GM12891 (cell line): ENCODE results near the gene EML4.

Experiments used
- PAX5 ChIP-seq: IDR thresholded peaks from 2 replicates; pipeline ENCODE4 v1.6.1; 2011; ENCODE audit warnings: low read length, moderate library complexity, mild to moderate bottlenecking; ENCODE audit not compliant: insufficient read depth, severe bottlenecking
- POLR2A ChIP-seq: IDR thresholded peaks from 2 replicates; pipeline ENCODE4 v1.6.1; 2011; ENCODE audit warnings: low read depth, low read length, control low read depth
- POLR2AphosphoS5 ChIP-seq: IDR thresholded peaks from 2 replicates; pipeline ENCODE4 v1.6.1; 2011; ENCODE audit warnings: low read depth, low read length, control low read depth
- POU2F2 ChIP-seq: IDR thresholded peaks from 2 replicates; pipeline ENCODE4 v1.6.1; 2011; ENCODE audit warnings: low read depth, mild to moderate bottlenecking, control low read depth, low read length, moderate library complexity
- SPI1 ChIP-seq: IDR thresholded peaks from 2 replicates; pipeline ENCODE4 v1.6.1; 2011; ENCODE audit warnings: low read depth, low read length, control low read depth
- TAF1 ChIP-seq: IDR thresholded peaks from 2 replicates; pipeline ENCODE4 v1.6.1; 2011; ENCODE audit warnings: low read depth, low read length, control low read depth

DNA sequence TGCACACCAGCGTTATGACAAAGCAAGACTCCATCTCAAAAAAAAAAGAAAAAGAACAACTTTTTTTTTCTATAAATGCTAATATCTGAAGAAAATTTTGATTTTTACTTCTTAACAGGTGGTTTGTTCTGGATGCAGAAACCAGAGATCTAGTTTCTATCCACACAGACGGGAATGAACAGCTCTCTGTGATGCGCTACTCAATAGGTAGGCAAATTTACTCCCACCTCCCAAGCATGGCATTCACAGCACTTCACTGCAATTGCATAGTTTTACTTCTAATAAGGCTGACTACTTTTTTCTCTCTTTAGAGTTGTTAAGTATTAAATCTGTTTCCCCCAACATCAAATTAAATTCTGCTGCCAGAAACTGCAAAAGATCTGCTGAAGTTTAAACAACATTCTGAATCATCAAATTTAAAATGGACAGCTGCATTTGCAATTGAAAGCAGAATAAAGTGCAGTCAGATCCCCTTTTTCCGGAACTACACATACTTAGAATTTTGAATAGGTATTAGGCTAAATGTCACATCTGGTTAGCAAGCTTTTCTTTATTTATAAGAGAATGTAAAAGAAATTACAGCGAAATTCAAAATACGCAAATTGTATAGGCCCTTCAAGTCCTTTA, 146.8 kb downstream of the EML4 start:
- no peak for TF ChIP-seq POLR2A
- TF ChIP-seq SPI1: no peak
- TF ChIP-seq POLR2AphosphoS5: no peak
- TF ChIP-seq PAX5: no peak
- TF ChIP-seq TAF1: no peak
- no peak for TF ChIP-seq POU2F2
